ENCODE results near the gene MYOM3. TPM values are rescaled to one million over a fixed set of nuclear protein-coding genes. Genes with fewer than 3 reads are reported as not detected.
A peak's percentile ranks its signal among the peaks of the same experiment; 100 is the strongest.
"Not testable (repeated sequence)": the region's sequence is repeated elsewhere in the genome, so short reads cannot be mapped to it uniquely, and the experiment has no call there.

The MYOM3 gene
- polyA plus RNA-seq, 2 donors: 0.27 to 0.37 TPM

DNA sequence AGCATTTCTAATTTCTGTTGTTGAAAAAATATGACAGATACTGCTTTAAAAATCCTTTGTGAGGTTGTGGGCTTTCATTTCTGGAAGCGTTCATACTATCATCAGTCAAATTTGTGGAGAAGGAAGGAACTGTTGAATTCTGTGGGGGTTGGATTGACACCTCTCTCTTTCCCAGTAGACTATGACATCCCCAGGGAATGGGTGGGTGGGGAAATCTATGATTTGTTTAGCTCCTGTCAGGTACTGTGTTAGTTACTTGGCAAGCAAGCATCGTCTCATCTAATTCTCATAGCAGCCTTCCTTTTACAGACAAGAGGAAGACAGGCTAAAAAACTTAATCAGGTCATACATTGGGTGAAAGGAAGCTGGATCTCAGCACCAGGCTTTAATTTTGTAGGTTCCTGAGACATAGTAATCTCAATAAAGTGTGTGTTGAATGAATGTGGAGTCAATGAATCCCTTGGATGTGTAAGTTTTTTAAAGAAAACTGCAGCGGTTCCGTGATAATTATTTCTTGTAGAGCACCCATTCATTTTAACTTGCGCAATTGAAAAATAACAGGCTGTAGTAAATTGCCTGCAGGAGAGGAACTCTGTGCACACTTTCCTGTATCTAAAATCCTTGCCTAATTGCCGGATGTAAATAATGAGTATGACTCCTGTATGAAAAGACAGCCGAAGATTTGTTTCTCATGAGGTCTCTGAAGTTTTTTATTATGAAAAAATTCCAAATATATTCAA lies 60.6 kb downstream of the MYOM3 start:
- Histone ChIP-seq H3K9me3 (ENCODE audit: control insufficient read depth in 2 of 2, insufficient read depth in 1 of 2, low read depth in 1 of 2, low read length in 1 of 2) (no peaks in the 10 kb centered on the region), H3K4me3 (ENCODE audit: low read depth in 1 of 2, low read length in 2 of 2) (no peak overlapping the region), H3K4me1 (ENCODE audit: control insufficient read depth in 2 of 2, insufficient read depth in 2 of 2, low read length in 1 of 2) (no peaks in the 10 kb centered on the region), H3K36me3 (ENCODE audit: control insufficient read depth in 2 of 2, insufficient read depth in 2 of 2, low read length in 1 of 2) (no peaks in the 10 kb centered on the region), H3K27ac (ENCODE audit: low read depth in 2 of 2, low read length in 1 of 2) (no peak overlapping the region), H3K27me3 (ENCODE audit: control insufficient read depth in 1 of 2, insufficient read depth in 2 of 2, low read length in 2 of 2) (no peaks in the 10 kb centered on the region)
- 57 to 62% methylated on average over 7 of the region's 7 CpGs for WGBS, 2 donors

DNA sequence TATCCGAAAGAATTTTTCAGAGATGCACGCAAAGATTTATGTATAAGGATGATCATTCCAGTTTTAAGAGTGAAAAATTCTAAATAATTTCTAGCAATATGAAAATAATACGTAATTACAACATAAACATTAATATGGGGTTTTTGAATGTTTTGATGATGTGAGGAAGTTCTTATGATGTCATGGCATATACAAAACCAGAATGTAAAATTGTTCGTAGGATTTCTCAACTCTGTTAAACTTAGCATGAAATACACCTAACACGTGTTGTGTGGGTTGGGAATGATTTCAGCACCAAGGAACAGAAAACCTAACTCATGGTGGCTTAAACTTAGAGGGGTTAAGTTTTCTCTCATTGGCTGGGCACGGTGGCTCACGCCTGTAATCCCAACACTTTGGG lies 62.2 kb downstream of the MYOM3 start:
- Histone ChIP-seq H3K4me3 (ENCODE audit: low read depth in 1 of 2, low read length in 2 of 2) (no peak overlapping the region), H3K36me3 (ENCODE audit: control insufficient read depth in 2 of 2, insufficient read depth in 2 of 2, low read length in 1 of 2) (no peaks in the 10 kb centered on the region), H3K27ac (ENCODE audit: low read depth in 2 of 2, low read length in 1 of 2) (no peak overlapping the region), H3K27me3 (ENCODE audit: control insufficient read depth in 1 of 2, insufficient read depth in 2 of 2, low read length in 2 of 2) (no peaks in the 10 kb centered on the region), H3K9me3 (ENCODE audit: control insufficient read depth in 2 of 2, insufficient read depth in 1 of 2, low read depth in 1 of 2, low read length in 1 of 2) (no peaks in the 10 kb centered on the region), H3K4me1 (ENCODE audit: control insufficient read depth in 2 of 2, insufficient read depth in 2 of 2, low read length in 1 of 2) (no peaks in the 10 kb centered on the region)
- WGBS, 2 donors: 91 to 94% methylated on average over 7 of the region's 7 CpGs

DNA sequence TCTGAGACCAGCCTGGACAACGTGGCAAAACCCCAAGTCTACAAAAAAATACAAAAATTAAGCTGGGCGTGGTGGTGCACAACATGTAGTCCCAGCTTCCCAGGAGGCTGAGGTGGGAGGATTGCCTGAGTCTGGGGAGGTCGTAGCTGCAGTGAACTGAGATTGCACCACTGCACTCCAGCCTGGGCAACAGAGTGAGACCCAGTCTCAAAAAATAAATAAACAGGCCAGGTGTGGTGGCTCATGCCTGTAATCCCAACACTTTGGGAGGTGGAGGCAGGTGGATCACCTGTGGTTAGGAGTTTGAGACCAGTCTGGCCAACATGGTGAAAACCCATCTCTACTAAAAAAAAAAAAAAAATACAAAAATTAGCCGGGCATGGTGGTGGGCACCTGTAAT lies 63.0 kb downstream of the MYOM3 start:
- 77 to 85% methylated on average over 4 of the region's 4 CpGs for WGBS, 2 donors

DNA sequence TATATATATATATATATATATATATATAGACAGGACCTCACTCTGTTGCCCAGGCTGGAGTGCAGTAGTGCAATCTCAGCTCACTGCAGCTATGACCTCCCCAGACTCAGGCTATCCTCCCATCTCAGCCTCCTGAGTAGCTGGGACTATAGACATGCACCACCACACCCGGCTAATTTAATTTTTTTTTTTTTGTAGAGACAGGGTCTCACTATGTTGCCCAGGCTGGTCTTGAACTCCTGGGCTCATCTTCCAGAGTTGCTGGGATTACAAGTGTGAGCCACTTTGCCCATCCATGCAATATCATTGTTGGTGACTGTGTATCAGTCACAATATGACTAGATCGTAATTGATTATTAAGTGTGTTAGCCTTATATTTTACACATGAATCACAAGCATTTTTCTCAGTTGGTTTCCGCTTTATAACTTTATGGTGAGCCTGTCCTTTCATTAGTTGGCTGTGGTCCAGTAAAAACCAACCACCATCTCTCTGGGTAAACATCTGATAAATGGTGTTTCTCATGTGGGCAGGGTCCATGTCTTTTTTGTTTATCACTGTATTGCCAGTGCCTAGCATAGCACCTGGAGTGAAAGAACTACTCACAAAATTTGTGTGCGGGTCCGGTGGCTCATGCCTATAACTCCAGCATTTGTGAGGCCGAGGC lies 63.6 kb downstream of the MYOM3 start:
- no peaks in the 10 kb centered on the region for H3K4me1 ChIP-seq (ENCODE audit: control insufficient read depth in 2 of 2, insufficient read depth in 2 of 2, low read length in 1 of 2)
- no peak overlapping the region for H3K4me3 ChIP-seq (ENCODE audit: low read depth in 1 of 2, low read length in 2 of 2)
- H3K9me3 ChIP-seq (ENCODE audit: control insufficient read depth in 2 of 2, insufficient read depth in 1 of 2, low read depth in 1 of 2, low read length in 1 of 2): no peaks in the 10 kb centered on the region
- H3K27ac ChIP-seq (ENCODE audit: low read depth in 2 of 2, low read length in 1 of 2): no peak overlapping the region
- H3K27me3 ChIP-seq (ENCODE audit: control insufficient read depth in 1 of 2, insufficient read depth in 2 of 2, low read length in 2 of 2): no peaks in the 10 kb centered on the region
- WGBS, 2 donors: 87 to 94% methylated on average over 6 of the region's 6 CpGs
- H3K36me3 ChIP-seq (ENCODE audit: control insufficient read depth in 2 of 2, insufficient read depth in 2 of 2, low read length in 1 of 2): no peaks in the 10 kb centered on the region

More for the DNA sequence above, 63.0 kb downstream of the MYOM3 start:
- H3K27me3 ChIP-seq (ENCODE audit: control insufficient read depth in 1 of 2, insufficient read depth in 2 of 2, low read length in 2 of 2); H3K9me3 ChIP-seq (ENCODE audit: control insufficient read depth in 2 of 2, insufficient read depth in 1 of 2, low read depth in 1 of 2, low read length in 1 of 2); H3K36me3 ChIP-seq (ENCODE audit: control insufficient read depth in 2 of 2, insufficient read depth in 2 of 2, low read length in 1 of 2); H3K4me3 ChIP-seq (ENCODE audit: low read depth in 1 of 2, low read length in 2 of 2); H3K4me1 ChIP-seq (ENCODE audit: control insufficient read depth in 2 of 2, insufficient read depth in 2 of 2, low read length in 1 of 2); H3K27ac ChIP-seq (ENCODE audit: low read depth in 2 of 2, low read length in 1 of 2): not testable (repeated sequence)

DNA sequence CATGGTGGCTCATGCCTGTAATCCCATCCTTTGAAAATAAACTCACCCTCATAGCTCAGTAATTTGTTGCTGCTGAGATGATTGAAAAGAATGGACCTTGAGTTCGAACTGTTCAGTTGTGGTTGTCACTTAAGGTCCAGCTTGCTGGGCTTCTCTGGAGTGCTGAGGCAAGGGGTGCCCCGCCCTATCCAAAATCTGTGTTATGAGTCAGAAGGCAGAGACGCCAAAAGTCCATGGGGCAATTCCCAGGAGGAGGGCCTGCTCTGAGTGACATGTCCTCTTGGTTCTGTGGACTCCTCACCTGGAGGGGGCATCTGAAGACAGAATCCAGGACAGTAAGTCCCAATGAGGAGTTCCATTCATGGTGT lies 64.8 kb downstream of the MYOM3 start:
- peak overlapping the region; percentile 27 to 39 for H3K27ac ChIP-seq (ENCODE audit: low read depth in 2 of 2, low read length in 1 of 2)

DNA sequence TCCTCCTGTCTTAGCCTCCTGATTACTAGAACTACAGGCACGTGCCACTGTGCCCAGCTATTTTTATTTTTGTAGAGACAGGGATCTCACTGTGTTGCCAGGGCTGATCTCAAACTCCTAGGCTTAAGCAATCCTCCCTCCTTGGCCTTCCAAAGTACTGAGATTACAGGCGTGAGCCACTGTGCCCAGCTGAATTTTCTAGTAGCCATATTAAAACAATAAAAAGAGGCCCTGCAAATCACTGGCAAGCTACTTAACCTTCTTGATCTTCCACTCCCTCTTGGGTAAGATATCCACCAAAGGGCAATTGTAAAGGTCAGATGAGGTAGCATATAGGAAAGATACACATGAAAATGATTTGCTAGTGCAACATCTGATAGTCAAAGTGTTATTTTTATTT lies 66.2 kb downstream of the MYOM3 start:
- Histone ChIP-seq H3K4me1 (ENCODE audit: control insufficient read depth in 2 of 2, insufficient read depth in 2 of 2, low read length in 1 of 2) (no peaks in the 10 kb centered on the region), H3K36me3 (ENCODE audit: control insufficient read depth in 2 of 2, insufficient read depth in 2 of 2, low read length in 1 of 2) (no peaks in the 10 kb centered on the region), H3K9me3 (ENCODE audit: control insufficient read depth in 2 of 2, insufficient read depth in 1 of 2, low read depth in 1 of 2, low read length in 1 of 2) (no peaks in the 10 kb centered on the region), H3K4me3 (ENCODE audit: low read depth in 1 of 2, low read length in 2 of 2) (no peak overlapping the region), H3K27ac (ENCODE audit: low read depth in 2 of 2, low read length in 1 of 2) (no peak overlapping the region), H3K27me3 (ENCODE audit: control insufficient read depth in 1 of 2, insufficient read depth in 2 of 2, low read length in 2 of 2) (no peaks in the 10 kb centered on the region)
- WGBS, 2 donors: 31 to 61% methylated on average over 2 of the region's 2 CpGs

More for the DNA sequence above, 64.8 kb downstream of the MYOM3 start:
- Histone ChIP-seq H3K36me3 (ENCODE audit: control insufficient read depth in 2 of 2, insufficient read depth in 2 of 2, low read length in 1 of 2) (no peaks in the 10 kb centered on the region), H3K4me3 (ENCODE audit: low read depth in 1 of 2, low read length in 2 of 2) (no peak overlapping the region), H3K9me3 (ENCODE audit: control insufficient read depth in 2 of 2, insufficient read depth in 1 of 2, low read depth in 1 of 2, low read length in 1 of 2) (no peaks in the 10 kb centered on the region), H3K4me1 (ENCODE audit: control insufficient read depth in 2 of 2, insufficient read depth in 2 of 2, low read length in 1 of 2) (no peaks in the 10 kb centered on the region), H3K27me3 (ENCODE audit: control insufficient read depth in 1 of 2, insufficient read depth in 2 of 2, low read length in 2 of 2) (no peaks in the 10 kb centered on the region)
- WGBS, 2 donors: 30 to 45% methylated on average over 3 of the region's 3 CpGs

DNA sequence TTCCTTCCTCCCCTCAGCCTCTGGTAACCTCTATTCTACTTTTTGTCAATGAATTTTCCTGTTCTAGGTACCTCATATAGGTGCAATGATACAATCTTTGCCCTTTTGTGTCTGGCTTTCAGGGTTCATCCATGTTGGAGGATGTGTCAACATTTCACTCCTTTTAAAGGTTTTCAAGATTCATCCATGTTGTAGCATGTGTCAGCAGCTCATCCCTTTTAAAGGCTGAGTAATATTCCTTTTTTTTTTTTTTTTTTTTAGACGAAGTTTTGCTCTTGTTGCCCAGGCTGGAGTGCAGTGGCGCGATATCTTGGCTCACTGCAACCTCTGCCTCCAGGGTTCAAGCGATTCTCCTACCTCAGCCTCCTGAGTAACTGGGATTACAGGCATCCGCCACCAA lies 67.3 kb downstream of the MYOM3 start:
- WGBS, 2 donors: 91 to 94% methylated on average over 5 of the region's 5 CpGs
- not testable (repeated sequence) for H3K9me3 ChIP-seq (ENCODE audit: control insufficient read depth in 2 of 2, insufficient read depth in 1 of 2, low read depth in 1 of 2, low read length in 1 of 2); H3K36me3 ChIP-seq (ENCODE audit: control insufficient read depth in 2 of 2, insufficient read depth in 2 of 2, low read length in 1 of 2); H3K27me3 ChIP-seq (ENCODE audit: control insufficient read depth in 1 of 2, insufficient read depth in 2 of 2, low read length in 2 of 2); H3K4me1 ChIP-seq (ENCODE audit: control insufficient read depth in 2 of 2, insufficient read depth in 2 of 2, low read length in 1 of 2); H3K4me3 ChIP-seq (ENCODE audit: low read depth in 1 of 2, low read length in 2 of 2); H3K27ac ChIP-seq (ENCODE audit: low read depth in 2 of 2, low read length in 1 of 2)

DNA sequence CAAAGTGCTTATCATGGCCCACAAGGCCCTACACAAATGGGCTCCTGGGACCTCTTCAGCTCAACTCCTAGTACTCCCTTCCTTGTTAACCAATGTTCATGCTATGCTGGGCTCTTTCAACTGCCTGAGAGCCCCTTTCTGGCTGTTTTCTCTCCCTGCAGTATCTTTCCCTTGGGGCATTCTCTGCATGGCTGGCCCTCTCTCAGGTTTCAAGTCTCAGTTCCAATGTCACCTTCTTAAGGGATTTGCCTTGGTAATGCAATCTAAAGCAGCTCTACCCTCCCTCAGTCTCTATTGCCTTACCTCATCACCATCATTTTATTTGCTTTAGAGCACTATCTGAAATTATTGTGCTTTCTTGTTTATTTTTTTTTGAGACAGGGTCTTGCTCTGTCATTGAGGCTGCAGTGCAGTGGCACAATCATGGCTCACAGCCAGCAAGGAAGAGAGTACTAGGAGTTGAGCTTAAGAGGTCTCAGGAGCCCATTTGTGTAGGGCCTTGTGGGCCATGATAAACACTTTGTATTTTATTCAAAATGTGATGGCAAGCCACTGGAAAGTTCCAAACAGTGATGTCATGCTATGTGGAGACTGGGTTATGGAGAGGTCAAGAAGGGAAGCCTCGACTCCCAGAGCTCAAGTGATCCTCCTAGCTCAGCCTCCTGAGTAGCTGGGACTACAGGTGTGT lies 68.4 kb downstream of the MYOM3 start:
- 68 to 70% methylated on average over 1 of the region's 1 CpG for WGBS, 2 donors
- no peaks in the 10 kb centered on the region for H3K9me3 ChIP-seq (ENCODE audit: control insufficient read depth in 2 of 2, insufficient read depth in 1 of 2, low read depth in 1 of 2, low read length in 1 of 2)
- no peaks in the 10 kb centered on the region for H3K27me3 ChIP-seq (ENCODE audit: control insufficient read depth in 1 of 2, insufficient read depth in 2 of 2, low read length in 2 of 2)
- H3K27ac ChIP-seq (ENCODE audit: low read depth in 2 of 2, low read length in 1 of 2): no peak overlapping the region
- H3K4me3 ChIP-seq (ENCODE audit: low read depth in 1 of 2, low read length in 2 of 2): no peak overlapping the region
- H3K4me1 ChIP-seq (ENCODE audit: control insufficient read depth in 2 of 2, insufficient read depth in 2 of 2, low read length in 1 of 2): no peaks in the 10 kb centered on the region
- H3K36me3 ChIP-seq (ENCODE audit: control insufficient read depth in 2 of 2, insufficient read depth in 2 of 2, low read length in 1 of 2): no peaks in the 10 kb centered on the region

DNA sequence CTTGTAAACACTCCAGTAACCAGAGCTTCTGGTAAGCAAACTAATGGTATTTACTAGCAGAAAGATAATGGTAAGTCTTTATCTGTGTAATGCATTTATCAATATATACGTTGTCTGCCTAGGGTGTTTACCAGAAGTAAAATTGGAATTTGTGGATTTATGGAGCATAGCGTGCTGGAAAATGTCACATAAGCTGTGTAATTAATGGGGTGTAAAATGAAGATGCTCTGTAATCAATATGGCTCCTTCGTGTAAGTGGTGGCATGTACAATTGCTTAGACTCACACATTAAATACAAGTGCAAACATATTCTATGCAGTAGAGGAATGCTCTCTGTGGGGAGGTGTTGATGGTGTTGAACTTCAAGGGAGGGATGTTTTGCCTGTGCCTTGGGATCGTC lies 69.6 kb downstream of the MYOM3 start:
- no peaks in the 10 kb centered on the region for H3K4me1 ChIP-seq (ENCODE audit: control insufficient read depth in 2 of 2, insufficient read depth in 2 of 2, low read length in 1 of 2)
- H3K36me3 ChIP-seq (ENCODE audit: control insufficient read depth in 2 of 2, insufficient read depth in 2 of 2, low read length in 1 of 2): no peaks in the 10 kb centered on the region
- no peak overlapping the region for H3K27ac ChIP-seq (ENCODE audit: low read depth in 2 of 2, low read length in 1 of 2)
- H3K27me3 ChIP-seq (ENCODE audit: control insufficient read depth in 1 of 2, insufficient read depth in 2 of 2, low read length in 2 of 2): no peaks in the 10 kb centered on the region
- H3K9me3 ChIP-seq (ENCODE audit: control insufficient read depth in 2 of 2, insufficient read depth in 1 of 2, low read depth in 1 of 2, low read length in 1 of 2): no peaks in the 10 kb centered on the region
- no peak overlapping the region for H3K4me3 ChIP-seq (ENCODE audit: low read depth in 1 of 2, low read length in 2 of 2)
- 77% methylated on average over 4 of the region's 4 CpGs for WGBS, 2 donors
